Testis (tissue), 2 donors: ENCODE measurements around the gene CLEC20A.

Source experiments
- POLR2A ChIP-seq: fragments of 450-650 bp; IDR thresholded peaks from one replicate; pipeline ENCODE4 v1.6.1; 2017; ENCODE audit warnings: antibody characterized with exemption, mild to moderate bottlenecking, moderate library complexity
- TF ChIP-seq, protein P1 (sequence below), 3 experiments: fragments of 450-650 bp in 2 of 3; fragments of 200-600 bp in 1 of 3; sonication (generic) in 1 of 3; IDR thresholded peaks; one replicate each; pipeline ENCODE4 v1.5.1; 2016 to 2019; ENCODE audit warnings: antibody characterized with exemption in 3 of 3, mild to moderate bottlenecking in 2 of 3, moderate library complexity in 1 of 3

DNA sequence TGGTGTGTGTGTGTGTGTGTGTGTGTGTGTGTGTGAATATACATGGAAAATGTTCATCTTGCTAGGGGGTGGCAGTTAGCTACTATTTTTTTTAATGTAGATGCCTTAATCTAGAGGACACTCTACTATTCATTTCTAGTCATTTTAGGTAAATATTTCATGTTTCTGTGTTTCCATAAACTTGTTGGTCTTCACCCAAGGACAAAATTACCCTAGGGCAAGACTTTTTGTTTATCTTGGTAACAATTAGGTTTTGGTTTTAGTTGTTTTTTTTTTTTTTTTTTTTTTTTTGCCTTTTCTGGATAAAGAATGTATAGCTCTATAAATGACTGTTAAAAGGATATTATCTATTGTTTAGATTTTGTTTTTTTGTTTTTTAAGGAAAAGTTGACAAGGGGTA is 32.2 kb downstream of the CLEC20A start:
- TF ChIP-seq, protein P1, sequence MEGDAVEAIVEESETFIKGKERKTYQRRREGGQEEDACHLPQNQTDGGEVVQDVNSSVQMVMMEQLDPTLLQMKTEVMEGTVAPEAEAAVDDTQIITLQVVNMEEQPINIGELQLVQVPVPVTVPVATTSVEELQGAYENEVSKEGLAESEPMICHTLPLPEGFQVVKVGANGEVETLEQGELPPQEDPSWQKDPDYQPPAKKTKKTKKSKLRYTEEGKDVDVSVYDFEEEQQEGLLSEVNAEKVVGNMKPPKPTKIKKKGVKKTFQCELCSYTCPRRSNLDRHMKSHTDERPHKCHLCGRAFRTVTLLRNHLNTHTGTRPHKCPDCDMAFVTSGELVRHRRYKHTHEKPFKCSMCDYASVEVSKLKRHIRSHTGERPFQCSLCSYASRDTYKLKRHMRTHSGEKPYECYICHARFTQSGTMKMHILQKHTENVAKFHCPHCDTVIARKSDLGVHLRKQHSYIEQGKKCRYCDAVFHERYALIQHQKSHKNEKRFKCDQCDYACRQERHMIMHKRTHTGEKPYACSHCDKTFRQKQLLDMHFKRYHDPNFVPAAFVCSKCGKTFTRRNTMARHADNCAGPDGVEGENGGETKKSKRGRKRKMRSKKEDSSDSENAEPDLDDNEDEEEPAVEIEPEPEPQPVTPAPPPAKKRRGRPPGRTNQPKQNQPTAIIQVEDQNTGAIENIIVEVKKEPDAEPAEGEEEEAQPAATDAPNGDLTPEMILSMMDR (IDR thresholded peaks at IDR 0.05), result no peak
- no peak for TF ChIP-seq POLR2A
